ENCODE data around the gene OBI1. TPM values are rescaled to one million over a fixed set of nuclear protein-coding genes. Genes with fewer than 3 reads are reported as not detected.

OBI1 gene
- polyA plus RNA-seq, 10 donors: 12.5 to 17.3 (median 15.7) TPM

- DNase-seq: peak in 1 of 3 donors; percentile 13
Observed at GRCh38 chr13:78604782-78605611, 54.0 kb downstream of the OBI1 start.

GRCh38 chr13:78603240-78603957, 55.6 kb downstream of the OBI1 start, which contains the start of gene POU4F1:
POU4F1 (minus strand) TSS chr13:78603552; CDS start chr13:78603326, 226 bp downstream.
- DNase-seq: peak; percentile 67 to 89 (median 73)

DNA sequence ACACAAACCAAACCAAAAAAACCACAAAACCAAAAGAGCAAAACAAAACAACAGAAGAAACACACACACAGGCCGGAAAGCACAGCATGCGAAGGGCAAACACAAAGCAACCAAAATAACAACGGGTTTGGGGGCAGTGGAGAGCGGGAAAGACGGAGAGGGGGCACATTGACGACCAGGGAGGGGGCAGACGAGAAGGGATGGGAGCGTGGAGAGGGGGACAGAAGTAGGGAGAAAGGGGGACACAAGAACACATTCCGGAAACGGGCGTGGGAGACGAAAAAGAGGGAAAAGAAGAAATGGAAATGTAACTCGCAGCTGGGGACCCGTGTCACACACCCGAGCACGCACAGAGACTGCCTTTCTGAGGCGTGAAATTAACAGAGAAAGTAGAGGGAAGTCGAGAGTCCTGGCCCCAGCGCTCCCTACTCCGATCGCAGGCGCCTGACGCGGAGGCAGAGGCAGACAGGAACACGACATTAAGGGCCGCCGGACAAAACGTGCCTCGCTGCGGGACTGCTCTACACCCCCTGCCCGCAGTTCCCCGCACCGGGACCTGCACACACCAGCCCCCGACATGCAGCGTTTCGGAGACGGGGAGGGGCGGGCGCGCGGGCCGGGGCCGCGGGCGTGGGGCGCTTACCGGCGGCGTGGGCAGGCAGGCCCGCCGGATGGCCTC, 56.3 kb downstream of the OBI1 start:
- DNase-seq: peak in 1 of 3 donors; percentile 69

DNA sequence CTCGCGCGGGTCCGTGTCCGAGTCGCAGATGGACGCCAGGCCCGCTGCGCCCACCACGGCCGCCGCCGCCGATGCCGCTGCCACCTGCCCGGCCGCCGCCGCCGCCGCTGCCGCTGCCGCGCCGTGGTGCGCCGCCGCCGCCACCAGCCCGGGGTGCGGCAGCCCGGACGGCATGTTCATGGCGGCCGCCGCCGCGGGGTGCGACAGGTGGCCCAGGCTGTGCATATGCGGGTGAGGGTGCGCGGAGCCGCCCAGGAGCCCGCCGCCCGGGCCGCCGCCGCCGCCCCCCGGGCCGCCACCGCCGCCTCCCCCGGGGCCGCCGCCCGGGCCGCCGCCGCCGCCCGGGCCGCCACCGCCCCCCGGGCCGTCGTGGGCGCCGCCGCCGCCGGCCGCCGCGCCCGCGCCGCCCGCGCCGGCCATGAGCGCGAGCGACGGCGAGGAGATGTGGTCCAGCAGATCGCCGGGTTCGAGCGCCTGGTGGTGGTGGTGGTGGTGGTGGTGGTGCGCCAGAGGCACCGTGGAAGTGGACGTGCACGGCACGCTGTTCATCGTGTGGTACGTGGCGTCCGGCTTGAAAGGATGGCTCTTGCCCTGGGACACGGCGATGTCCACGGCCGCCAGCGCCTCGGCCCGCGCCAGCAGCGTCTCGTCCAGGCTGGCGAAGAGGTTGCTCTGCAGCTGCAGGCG, 56.9 kb downstream of the OBI1 start:
- DNase-seq: no peak

GRCh38 chr13:78601124-78601873, 57.7 kb downstream of the OBI1 start:
- peak in 2 of 3 donors; percentile 42 to 73 for DNase-seq

DNA sequence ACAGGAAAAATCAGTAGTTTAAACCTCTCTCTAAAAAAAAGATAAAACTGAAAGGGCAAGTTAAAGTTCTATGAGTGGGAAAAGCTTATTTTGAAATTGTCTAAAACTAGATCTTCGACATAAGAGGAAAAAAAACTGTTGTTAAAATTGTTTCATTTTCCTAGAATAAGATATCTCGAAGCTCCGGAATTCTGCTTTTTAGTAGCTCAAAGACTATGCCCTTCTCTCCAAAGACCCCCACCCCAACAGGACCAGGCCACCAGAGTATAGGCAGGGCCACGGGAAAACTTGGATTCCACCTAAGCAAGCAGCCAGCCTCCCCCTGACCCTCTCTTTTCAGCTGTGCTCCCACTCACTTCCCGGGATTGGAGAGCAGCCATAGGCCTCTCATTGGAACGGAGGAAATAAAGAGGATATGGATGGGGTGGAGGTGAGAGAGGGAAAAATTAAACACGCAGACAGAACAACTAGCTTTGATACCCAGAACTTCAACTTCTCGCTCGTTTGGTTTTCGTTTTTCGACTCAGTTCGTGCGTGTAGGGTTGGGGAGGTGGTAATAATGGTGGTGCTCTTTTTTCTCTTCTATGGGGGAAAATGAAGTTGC, 58.6 kb downstream of the OBI1 start:
- peak in 1 of 3 donors; percentile 58 for DNase-seq

DNA sequence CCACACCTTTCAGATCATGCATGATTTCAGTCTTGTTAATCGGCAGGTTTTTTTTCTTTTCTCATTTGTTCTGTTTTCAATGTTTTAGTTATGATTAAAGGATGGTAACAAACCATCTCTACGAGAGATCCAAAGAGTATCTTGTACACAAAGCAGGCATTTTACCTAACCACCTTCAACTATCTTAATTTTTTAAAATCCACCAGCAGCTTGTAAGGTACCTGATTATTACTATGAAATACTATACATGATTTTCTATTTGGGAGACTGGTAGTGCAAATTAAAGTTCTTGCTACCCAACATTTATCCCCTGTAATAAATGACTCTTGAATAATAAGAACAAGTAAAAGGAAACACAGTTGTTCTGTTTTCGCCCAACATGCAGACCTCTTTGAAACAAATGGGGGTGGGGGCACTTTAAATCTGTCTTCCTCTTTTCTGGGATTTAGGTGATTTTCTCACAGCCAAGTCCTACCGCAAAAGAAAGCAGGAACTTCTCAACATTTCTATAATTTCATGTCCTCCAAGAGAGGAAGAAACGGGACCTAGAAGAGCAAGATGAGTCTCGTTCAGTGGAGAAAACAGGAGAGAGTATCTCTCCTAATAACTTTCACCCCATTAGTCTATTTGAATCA, 59.2 kb downstream of the OBI1 start:
- peak in 1 of 3 donors; percentile 48 for DNase-seq

DNA sequence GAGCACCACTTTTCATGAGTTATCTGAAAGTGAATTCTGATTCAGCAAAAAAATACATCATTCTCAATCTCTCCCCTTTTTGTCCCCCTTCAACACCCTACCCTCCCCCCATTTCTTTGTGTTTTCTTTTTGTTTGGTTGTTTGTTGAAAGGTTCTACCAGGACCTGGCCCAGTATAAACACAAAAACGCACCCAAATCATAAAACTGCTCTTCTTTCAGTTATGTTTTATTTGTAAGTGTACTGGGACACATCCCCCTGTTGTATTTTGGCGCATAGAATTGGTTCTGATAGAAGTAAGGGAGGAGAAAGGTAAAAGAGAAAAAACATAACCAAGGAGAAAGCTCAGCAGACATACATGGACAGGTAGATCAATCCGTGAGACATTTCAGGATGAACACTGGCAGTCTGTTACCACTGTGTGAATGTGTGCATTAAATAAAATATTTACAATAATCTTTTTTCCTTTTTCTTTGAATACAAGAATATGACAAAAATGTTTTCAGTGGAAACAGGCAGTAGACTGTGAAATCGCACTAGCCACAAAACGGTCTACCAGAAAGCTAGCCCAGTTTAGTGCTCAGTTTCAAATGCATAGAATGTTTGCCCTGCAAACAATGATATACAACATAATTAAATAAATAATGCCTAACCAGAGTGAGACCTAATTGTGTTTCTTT, 59.9 kb downstream of the OBI1 start:
- peak in 1 of 3 donors; percentile 57 for DNase-seq

- DNase-seq: peak in 1 of 3 donors; percentile 57
Observed at GRCh38 chr13:78598116-78598781, 60.7 kb downstream of the OBI1 start.

GRCh38 chr13:78597602-78597932, 61.4 kb downstream of the OBI1 start:
- DNase-seq: no peak

GRCh38 chr13:78596736-78597601, 62.0 kb downstream of the OBI1 start:
- peak in 2 of 3 donors; percentile 26 to 74 for DNase-seq

DNA sequence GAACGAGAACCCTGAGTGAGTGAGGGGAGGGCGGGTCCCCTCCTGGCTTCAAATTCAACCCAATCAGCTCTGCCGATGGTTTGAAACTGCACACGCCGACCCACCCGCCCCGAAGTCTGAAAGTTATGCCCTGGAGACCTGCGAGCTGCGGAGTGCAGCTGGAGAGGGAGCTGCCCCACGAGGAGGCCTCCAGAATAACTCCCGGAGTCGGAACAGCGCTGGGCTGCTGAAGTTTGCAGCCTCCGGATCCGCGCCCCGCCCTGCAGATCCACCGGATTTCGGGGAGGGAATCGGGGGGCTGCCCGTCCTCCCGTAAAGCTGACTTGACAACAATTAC, 62.6 kb downstream of the OBI1 start:
- DNase-seq: peak in 1 of 3 donors; percentile 37

DNA sequence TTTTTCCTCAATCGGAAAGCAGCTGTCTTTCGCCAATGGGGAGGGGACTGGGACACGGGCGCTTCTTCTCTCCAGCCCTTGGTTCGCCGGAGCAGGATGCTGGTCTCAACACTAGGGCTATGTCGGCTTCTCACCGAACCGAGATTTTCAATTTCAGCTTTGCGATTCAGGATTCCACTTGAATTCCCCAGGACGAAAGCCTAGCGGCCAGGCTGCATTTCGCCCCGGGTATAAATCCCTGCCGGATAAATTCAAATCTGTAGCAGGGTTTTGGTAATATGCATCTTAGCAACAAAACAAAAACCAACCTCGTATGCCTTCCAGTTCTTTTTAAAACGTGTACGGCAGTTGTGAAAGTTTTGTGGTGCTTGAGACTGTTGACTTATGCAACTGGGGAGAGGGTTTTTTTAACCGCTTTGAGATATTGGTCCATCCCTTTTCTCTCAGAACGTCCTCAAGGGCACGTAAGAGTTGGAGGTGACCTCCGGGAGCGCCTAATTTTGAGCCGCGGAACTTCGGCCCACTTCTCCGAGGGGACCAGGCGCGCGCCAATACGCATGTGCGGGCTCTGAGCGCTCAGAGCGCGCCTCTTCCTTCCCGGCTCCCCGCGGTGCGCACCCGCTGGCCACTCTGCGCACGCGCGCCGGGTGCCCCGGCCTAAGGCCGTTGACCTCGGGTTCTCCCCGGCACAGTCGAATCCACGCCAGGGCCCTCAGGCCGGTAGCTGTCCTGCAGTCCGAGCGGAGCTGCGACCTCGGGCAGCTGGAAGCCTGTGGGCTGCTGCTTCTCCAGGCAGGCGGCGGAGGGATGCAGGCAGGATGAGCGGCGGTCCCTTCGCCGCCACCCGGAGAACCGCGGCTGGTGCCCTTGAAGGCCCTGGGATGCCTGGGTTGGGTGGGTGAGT, 63.2 kb downstream of the OBI1 start:
- peak in 2 of 3 donors; percentile 38 to 84 for DNase-seq

DNA sequence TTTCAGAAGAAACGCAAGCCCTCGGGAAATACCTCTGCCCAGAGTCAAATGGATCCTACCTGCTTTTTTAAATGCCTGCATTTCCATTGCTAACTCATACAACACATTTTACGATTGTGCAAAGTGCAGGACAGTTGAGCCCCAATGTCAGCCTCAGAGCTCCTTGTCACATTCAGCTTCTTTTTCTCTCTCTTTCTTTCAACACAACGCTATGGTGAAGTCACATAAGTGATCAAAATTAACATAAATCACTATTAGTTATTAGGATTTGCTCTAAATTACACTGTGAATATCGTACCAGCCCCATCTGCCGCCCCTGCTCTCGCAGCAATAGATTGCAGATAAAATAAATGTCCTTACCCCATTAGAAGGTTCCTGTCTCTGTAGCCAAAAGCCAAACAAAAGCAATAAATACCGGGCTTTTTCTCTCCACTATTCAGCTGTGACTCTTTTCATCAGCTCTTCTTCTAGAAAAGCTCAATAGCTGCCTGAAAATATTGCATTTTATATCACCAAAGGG, 64.4 kb downstream of the OBI1 start:
- DNase-seq: peak in 1 of 3 donors; percentile 40

DNA sequence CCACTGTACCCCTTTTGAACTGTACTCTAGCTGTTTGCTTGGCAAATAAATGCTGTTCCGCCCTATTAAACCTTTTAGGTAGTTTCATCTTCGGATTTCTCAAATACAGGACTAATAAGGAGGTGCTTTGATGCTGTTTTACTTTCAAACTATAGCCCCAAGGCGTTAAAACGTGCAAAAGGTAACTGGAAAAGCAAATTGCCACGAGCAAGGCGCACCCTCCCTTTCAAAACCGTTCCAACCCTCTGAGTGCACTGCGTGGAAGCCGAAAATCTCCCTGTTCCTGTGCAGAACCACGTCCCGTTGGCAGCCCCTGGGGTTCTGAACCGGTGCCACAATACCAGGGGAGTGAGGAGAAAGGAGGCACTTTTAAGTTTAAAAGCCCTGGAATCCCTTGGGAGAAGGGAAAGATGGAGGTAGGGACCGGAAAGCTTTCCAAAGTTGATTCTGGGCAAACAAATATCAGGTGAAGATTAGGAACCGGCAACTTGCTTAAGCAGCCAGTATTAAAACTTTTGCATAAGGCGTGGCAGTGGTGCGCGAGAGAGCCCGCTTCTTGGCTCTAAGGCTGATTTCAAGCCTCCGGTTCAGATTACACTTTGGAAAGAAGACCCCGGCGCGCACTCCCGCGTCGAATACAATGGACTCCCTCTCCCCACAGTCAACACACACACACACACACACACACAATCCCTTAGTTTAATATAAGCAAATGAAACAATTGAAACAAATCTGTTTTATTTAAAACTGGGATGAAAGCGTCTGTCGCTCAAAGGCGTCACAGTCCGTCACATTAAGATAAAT, 65.1 kb downstream of the OBI1 start:
- peak in 1 of 3 donors; percentile 44 for DNase-seq

DNA sequence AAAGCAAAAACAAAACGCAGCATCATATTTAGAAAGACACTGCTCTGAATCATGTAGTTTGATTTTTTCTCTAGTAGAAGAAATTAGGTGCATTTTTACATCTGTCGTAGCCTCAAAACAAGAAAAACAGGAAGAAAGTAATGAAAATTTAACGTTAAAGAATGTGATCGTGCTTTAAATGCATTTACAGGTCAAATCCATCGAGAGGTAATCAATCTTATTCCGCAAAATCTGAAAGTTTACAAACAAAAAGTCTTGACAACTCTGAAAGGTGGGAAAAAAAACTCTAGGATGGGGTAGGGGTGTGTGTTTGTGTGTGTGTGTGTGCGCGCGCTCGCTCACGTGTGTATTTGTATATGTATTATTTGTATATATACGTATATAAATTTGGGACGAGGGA, 65.8 kb downstream of the OBI1 start:
- DNase-seq: peak in 1 of 3 donors; percentile 14

Data from muscle of back (tissue), 11 donors.